Astrocyte of the cerebellum (primary cell): Measurements from ENCODE around the gene IL17RE.
"Not testable (repeated sequence)": the region's sequence is repeated elsewhere in the genome, so short reads cannot be mapped to it uniquely, and the experiment has no call there.

Experiments
- DNase-seq: peaks from one replicate; pipeline ENCODE4 v3.0.0-alpha.2; 2011; ENCODE audit warnings: low read depth
- H3K4me3 ChIP-seq: 2 replicates; pipeline ENCODE4 v1.5.1; 2011; ENCODE audit warnings: mild to moderate bottlenecking, low read depth, low read length, moderate library complexity
- CTCF ChIP-seq: IDR thresholded peaks from 2 replicates; pipeline ENCODE4 v1.5.1; 2012; ENCODE audit warnings: low read length, low read depth, moderate library complexity, mild to moderate bottlenecking; ENCODE audit errors: missing control alignments
- in situ Hi-C: cut with HindIII; loops from 2 replicates; pipeline ENCODE4 v1.10.0; 2017; ENCODE audit warnings: low sequenced_read_pairs

The IL17RE gene

GRCh38 chr3:9934235-9934621 is 31.6 kb downstream of the IL17RE start:
- DNase-seq, result no peak

GRCh38 chr3:9934993-9935392 is 32.3 kb downstream of the IL17RE start:
- DNase-seq, result no peak
- TF ChIP-seq CTCF, result no peak
- in situ Hi-C loops, result loop anchor here (5.0 kb wide), 1 partner anchor 53 kb away; the partner anchor contains the start of gene CIDEC
- no peak overlapping the region for H3K4me3 ChIP-seq

More at GRCh38 chr3:9934235-9934621, 31.6 kb downstream of the IL17RE start:
- peak overlapping the region; percentile 67 for H3K4me3 ChIP-seq
- peak; percentile 37 for TF ChIP-seq CTCF
- in situ Hi-C loops, result loop anchor here (5.0 kb wide), 1 partner anchor 52 kb away; the partner anchor contains the start of gene CIDEC

- TF ChIP-seq CTCF, result no peak
- in situ Hi-C loops, result no loop called here
Observed at GRCh38 chr3:9935966-9936510, 33.4 kb downstream of the IL17RE start.

GRCh38 chr3:9937486-9938238 is 35.0 kb downstream of the IL17RE start:
- in situ Hi-C loops, result no loop called here
- no peak for DNase-seq
- no peak overlapping the region for H3K4me3 ChIP-seq
- TF ChIP-seq CTCF, result no peak

More at GRCh38 chr3:9935966-9936510, 33.4 kb downstream of the IL17RE start:
- no peak for DNase-seq
- no peak overlapping the region for H3K4me3 ChIP-seq

- H3K4me3 ChIP-seq, result no peak overlapping the region
- in situ Hi-C loops, result no loop called here
- TF ChIP-seq CTCF, result no peak
- no peak for DNase-seq
Observed at GRCh38 chr3:9938966-9939365, 36.3 kb downstream of the IL17RE start.

GRCh38 chr3:9939906-9940305 is 37.3 kb downstream of the IL17RE start:
- in situ Hi-C loops, DNase-seq, H3K4me3 ChIP-seq: not testable (repeated sequence)

- H3K4me3 ChIP-seq, result no peak overlapping the region
- no peak for DNase-seq
- TF ChIP-seq CTCF, result no peak
- in situ Hi-C loops, result no loop called here
Observed at GRCh38 chr3:9940746-9941145, 38.1 kb downstream of the IL17RE start.
